Muscle of arm (tissue), 12 donors: Measurements from ENCODE around the gene ENTPD5. TPM values are rescaled to one million over a fixed set of nuclear protein-coding genes. Genes with fewer than 3 reads are reported as not detected.
"Not testable (repeated sequence)": the region's sequence is repeated elsewhere in the genome, so short reads cannot be mapped to it uniquely, and the experiment has no call there.

ENCODE experiments used
- DNase-seq: peaks from one replicate; pipeline ENCODE4 v3.0.0-alpha.2; 2013
- polyA plus RNA-seq, 12 donors: library from polyadenylated mRNA; unstranded; fragments of 120-200 nt; gene quantifications; one replicate each; pipeline ENCODE4 v1.2.1, GENCODE V29; 2013; ENCODE audit not compliant: insufficient read length in 12 of 12

The ENTPD5 gene
- polyA plus RNA-seq, 12 donors = 11.4 to 20.0 (median 15.7) TPM; not detected in 1

GRCh38 chr14:74014299-74014698 is 4.8 kb downstream of the ENTPD5 start:
- no peak for DNase-seq

- no peak for DNase-seq
Observed at GRCh38 chr14:74008843-74009499, 10.1 kb downstream of the ENTPD5 start.

GRCh38 chr14:74005664-74006063 is 13.4 kb downstream of the ENTPD5 start:
- DNase-seq = not testable (repeated sequence)

- no peak for DNase-seq
Observed at GRCh38 chr14:73998726-73999125, 20.4 kb downstream of the ENTPD5 start.

GRCh38 chr14:73997944-73998447 is 21.1 kb downstream of the ENTPD5 start:
- no peak for DNase-seq

GRCh38 chr14:73997108-73997943 is 21.8 kb downstream of the ENTPD5 start:
- DNase-seq = no peak

GRCh38 chr14:73996731-73997107 is 22.4 kb downstream of the ENTPD5 start:
- no peak for DNase-seq

- DNase-seq = no peak
Observed at GRCh38 chr14:73995977-73996378, 23.1 kb downstream of the ENTPD5 start.

- DNase-seq = not testable (repeated sequence)
Observed at GRCh38 chr14:73994926-73995325, 24.2 kb downstream of the ENTPD5 start.

GRCh38 chr14:73991092-73991491 is 28.0 kb downstream of the ENTPD5 start:
- no peak for DNase-seq

- DNase-seq = not testable (repeated sequence)
Observed at GRCh38 chr14:73988656-73989055, 30.4 kb downstream of the ENTPD5 start.

GRCh38 chr14:73988065-73988464 is 31.0 kb downstream of the ENTPD5 start:
- DNase-seq = no peak

- DNase-seq = no peak
Observed at GRCh38 chr14:73977896-73978295, 41.2 kb downstream of the ENTPD5 start.

- DNase-seq = no peak
Observed at GRCh38 chr14:73976125-73976524, 43.0 kb downstream of the ENTPD5 start.

- no peak for DNase-seq
Observed at GRCh38 chr14:73973497-73973896, 45.6 kb downstream of the ENTPD5 start.

GRCh38 chr14:73968885-73969284 is 50.2 kb downstream of the ENTPD5 start:
- DNase-seq = no peak

- no peak for DNase-seq
Observed at GRCh38 chr14:73965216-73965615, 53.9 kb downstream of the ENTPD5 start.

- DNase-seq = no peak
Observed at GRCh38 chr14:73961192-73961591, 57.9 kb downstream of the ENTPD5 start.

- DNase-seq = no peak
Observed at GRCh38 chr14:73958591-73958990, 60.5 kb downstream of the ENTPD5 start.

GRCh38 chr14:73955674-73956073 is 63.4 kb downstream of the ENTPD5 start:
- no peak for DNase-seq

- DNase-seq = no peak
Observed at GRCh38 chr14:73953731-73954130, 65.4 kb downstream of the ENTPD5 start.

- peak; percentile 97 for DNase-seq
Observed at GRCh38 chr14:73949752-73950734, 69.0 kb downstream of the ENTPD5 start, which contains the start of the genes COQ6 and FAM161B. COQ6 (plus strand) TSS chr14:73950302; CDS start chr14:73950333, 31 bp downstream. FAM161B (minus strand) TSS chr14:73950094; CDS start chr14:73950026, 68 bp downstream.
